Measurements from ENCODE around the gene SH3BGRL2.

DNA sequence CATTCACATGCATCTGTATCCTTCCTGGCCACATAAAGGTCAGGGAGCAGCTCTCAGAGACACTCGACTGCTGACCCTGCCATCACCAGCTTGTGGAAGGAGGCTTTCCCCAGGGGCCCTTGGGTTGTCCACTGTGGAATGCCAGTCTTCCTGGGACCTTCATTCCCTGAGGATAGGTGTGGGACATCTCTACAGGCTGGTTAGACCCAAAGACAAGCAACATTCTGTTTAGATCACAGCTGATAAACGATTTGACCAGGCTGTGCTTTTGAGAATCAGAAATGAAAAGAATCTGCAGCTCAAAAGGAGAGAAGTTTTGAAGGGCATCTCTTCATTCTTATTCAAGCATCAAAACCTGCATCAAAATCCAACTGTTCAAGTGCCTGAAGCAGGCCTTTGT lies 18.2 kb upstream of the SH3BGRL2 start:
- TF ChIP-seq CTCF (conservative IDR thresholded peaks at IDR 0.05) (no peak), EZH2 (IDR thresholded peaks at IDR 0.05; ENCODE audit: low read depth) (no peak)
